Cerebellar nuclear complex (tissue), 1 donor: ENCODE data around the gene CYTH1.

Source experiments
- DNase-seq, 2 experiments: peaks; one replicate each; lab custom pipeline; 2025; lab: John Stamatoyannopoulos, UW

Gene CYTH1

DNA sequence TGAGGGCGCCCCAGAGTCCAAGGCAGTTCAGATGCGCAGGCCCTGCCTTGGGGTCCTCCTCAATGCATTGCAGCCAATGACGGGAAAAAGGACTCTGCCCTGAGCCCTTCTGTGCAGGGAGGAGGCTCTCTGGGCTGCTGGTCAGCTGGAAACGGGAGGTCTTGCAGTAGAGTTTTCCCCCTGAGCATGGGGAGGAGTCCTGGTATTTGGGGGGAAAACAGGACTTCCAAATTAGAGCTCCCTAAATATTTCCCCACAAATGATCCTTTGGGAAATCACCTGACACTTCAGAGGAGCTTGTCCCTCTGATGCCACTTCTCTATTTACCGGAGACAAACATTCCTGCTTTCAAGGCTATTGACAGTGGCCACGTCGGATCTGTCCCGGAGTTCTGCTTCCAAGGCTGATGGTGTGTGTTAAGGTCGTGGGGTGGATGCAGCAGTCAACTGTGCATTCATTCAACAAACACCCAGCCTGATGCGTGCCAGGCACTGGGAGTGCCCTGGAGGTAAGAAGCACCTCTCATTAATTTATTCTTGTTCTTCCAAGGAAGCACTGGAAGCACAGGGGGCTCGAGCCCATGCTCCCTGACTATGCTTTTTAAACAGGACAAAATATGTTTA, 131.9 kb downstream of the CYTH1 start:
- DNase-seq = no peak

DNA sequence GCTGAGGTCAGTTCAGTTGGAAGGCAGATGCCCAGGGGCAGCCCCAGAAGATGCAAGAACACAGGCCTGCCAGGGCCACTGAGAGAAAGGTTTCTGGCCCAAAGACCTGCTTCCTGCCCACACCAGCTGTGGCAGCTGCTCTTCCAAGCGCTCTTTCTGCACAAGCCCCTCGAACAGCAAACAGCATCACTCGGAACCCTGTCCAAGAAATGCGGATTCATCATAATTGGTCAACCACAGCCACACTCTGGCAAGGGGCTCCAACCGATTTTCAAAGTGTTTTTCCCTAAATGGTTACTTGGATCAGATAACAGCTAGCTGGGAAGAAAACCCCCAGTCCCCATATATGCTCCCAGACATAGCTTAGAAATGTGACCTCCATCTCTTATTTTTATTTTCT, 133.8 kb downstream of the CYTH1 start:
- no peak for DNase-seq

DNA sequence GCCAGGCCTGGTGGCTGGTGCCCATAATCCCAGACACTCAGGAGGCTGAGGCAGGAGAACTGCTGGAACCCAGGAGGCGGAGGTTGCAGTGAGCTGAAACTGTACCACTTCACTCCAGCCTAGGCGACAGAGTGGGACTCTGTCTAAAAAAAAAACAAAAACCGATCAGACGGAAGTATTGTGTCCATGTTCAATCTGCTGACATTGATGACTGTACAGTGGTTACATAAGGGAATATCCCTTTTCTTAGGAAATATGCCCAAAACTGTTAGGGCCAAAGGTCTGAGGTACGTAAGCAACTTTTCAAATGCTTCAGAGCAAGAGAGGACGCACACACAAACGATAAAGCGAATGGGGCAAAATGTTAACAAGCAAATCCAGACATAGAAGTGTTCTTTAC, 135.0 kb downstream of the CYTH1 start:
- DNase-seq = no peak

DNA sequence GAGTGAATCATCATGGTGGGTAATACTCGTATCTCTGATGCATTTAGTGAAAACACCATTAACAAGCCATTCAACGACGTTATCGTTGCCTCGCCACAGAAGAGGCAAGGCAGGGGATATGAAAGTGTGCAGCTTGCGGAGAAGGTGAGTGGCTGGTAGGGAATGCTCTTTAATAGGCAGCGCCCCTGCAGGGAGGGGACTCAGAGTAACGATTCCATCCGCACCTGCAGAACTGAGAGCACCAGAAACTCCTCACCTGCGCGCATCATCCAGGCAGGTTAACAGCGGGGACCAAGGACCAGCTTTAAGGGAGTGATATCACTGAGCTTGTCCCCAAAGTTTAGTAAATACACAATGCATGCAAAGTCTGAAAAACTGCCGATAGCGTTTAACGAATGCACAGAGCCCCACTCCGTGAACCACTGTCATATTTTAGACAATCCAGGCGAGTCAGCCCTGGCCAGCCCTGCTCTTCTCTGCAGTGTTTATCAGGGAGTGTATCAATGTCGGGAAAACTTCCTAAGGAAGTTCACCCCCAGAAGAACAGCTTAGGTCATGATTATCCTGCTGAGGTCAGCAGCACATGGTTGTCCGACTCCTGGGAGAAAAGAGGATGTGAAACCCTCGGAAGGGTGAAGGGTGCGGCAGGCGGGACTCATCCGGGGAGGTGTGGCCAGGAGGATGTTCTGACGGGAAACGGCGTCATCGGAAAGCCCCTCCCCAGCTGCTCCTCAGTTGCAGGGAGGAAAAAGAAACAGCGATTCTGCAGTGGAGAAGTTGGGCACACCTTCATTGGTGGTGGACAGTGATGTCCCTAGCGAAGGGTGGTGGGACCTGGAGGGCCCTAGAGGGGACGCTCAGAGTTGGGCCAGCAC, 136.4 kb downstream of the CYTH1 start:
- no peak for DNase-seq

DNA sequence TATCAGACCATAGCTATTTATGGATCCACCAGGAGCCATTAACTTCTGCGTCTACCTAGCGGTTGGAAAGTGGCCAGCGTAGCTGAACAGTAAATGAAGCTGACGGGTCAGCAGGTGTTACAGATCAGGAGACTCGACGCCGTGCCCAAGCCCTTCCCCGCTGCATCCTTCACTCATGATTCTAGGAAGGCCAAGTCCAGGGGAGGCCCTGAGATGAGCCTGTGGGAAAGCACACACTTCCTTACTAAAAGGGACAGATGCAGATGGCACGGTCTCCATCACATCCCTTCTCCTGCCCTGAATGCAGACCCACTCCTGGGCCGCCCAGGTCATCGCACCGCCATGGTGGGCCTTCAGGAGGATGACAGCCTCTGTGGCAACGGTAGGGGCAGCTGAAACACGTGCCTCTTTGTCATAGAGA, 137.1 kb downstream of the CYTH1 start:
- DNase-seq = no peak

DNA sequence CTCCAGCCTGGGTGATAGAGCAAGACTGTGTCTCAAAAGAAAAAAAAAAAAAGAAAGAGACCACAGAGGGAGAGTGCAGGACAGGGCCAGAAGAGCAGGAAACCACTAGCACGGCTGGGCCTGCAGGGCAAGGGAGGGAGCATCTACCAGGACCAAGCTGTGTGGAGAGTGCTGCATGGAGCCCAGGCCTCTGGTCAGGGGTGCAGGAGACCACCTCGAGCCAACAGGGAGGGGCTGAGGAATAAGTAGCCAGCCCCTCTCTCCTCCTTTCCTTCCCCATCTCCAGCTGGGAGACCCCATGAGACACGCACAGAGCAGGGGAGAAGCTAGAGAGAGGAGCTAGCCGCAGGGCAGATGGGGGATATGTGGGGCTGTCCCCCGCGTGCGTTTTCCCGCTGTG, 137.8 kb downstream of the CYTH1 start:
- DNase-seq = no peak

DNA sequence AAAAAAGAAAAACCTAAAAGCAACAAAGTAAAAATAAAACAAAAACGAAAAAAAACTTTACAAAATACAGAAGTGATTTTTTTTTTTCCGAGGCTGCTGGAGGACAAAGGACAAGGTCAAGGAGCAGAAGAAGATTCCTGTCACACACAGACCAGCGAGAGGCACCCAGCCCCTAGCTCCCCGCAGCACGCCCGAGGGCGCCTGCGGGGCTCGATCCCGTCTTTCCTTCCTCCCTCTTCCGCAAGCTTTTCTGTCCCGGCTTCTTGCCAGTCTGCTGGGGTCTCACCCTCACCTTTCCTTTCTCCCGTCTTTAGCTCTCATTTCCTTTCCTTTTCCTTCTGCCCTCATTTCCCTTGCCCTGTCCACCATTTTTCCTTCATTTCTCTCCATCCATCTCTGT, 138.7 kb downstream of the CYTH1 start:
- DNase-seq = no peak

DNA sequence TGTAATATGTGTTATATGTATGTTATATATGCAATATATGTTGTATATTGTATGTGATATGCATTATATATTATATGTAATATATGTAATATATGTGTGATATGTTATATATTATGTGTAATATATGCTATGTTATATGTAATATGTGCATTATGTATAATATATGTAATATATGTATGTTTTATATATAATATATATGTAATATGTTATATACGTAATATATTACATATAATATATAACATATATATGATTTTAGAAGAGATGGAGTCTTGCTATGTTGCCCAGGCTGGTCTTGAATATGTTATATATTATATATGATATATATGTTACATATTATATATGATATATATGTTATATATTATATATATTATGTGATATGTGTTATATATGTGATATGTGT, 139.4 kb downstream of the CYTH1 start:
- DNase-seq = no peak

DNA sequence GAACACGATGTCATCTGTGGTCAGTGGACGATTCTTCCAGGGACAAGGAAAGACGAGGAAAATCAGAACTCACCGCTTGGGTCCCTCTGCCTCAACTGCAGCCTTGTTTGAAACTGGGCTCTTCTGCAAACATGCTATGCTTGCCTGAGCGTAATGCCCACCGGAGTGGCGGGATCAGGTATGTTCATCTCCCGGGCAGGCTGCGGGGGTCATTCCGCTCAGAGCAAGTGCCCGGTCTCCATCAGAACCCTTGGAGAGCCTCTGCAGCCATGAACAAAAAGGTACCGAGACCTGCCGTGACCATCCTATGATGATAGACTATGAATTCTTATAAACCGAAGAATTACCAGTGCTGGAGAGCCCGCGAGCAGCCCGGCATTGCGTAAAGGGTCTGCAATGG, 140.4 kb downstream of the CYTH1 start:
- no peak for DNase-seq

DNA sequence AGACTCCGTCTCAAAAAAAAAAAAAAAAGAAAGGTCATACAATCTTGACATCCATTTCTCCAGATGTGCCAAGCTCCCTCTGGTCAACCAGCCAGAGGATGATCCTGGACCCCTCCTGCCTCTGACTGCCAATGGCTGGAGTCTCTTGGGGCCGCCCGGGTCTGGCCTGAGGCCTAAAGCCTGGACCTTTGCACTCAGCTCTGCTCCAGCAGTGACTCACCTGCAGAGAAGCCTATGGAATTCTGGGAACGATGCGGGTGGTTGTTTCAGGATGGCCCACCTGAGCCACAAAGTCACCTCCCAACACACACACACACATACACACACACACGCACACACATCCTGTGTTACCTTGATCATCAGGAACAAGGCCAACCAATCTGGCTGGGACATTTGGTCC, 140.8 kb downstream of the CYTH1 start:
- no peak for DNase-seq

DNA sequence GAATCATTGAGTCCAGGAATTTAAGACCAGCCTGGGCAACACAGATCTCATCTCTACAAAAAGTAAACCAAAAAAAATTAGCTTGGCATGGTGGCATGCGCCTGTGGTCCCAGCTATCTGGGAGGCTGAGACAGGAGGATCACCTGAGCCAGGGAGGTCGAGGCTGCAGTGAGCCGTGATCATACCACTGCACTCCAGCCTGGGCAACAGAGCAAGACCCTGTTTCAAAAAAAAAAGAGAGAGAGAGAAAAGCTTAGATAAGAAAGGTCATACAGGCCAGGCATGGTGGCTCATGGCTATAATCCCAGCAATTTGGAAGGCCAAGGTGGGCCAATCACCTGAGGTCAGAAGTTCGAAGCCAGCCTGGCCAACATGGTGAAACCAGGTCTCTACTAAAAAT, 141.4 kb downstream of the CYTH1 start:
- DNase-seq = no peak

DNA sequence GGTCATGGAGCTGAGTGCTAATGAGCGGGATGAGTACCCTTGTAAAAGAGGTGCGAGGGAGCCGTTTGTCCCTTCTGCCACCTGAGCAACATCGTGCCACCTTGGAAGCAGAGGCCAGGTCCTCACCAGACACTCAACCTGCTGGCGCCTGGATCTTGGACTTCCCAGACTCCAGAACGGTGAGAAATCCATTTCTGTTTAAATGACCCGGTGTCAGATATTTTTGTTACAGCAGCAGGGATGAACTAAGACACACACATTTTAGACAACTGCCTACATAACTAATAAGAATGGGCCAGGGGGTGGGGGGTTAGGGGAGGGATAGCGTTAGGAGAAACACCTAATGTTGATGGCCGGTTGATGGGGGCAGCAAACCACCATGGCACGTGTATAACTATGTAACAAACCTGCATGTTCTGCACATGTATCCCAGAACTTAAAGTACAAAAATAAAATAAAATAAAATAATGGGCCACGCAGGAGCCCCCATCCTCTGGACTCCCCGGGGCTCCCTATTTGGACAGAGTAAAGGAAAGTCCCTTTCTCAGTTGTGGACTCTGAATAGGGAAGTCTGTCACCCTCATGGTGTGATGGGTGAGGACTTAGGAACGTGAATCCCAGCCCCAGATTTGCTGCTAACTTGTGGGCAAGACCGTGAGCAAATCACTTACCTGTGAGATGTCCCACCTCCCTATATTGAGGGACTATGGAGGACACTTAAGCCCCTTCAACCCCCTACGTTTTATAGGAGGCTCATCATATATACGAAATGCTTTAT, 144.2 kb downstream of the CYTH1 start:
- DNase-seq = no peak

DNA sequence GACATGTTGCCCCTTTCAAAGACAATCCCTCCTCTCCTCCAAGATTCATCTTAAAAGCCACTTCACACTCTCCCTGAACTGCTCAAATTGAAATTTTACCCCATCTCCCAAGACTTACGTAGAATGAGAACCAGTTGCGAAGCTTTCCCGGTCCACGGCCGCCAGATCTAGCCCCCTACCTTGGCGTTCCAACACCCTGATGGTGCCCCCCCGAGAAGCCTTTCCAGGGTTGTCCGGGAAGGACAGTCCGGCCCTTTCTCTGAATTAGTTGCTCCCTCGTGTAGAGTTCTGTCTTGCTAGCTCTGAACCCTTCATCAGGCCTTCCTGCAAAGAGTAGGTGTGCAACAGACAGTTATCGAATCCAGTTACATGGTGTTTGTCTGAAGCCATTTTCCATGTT, 144.9 kb downstream of the CYTH1 start:
- no peak for DNase-seq

DNA sequence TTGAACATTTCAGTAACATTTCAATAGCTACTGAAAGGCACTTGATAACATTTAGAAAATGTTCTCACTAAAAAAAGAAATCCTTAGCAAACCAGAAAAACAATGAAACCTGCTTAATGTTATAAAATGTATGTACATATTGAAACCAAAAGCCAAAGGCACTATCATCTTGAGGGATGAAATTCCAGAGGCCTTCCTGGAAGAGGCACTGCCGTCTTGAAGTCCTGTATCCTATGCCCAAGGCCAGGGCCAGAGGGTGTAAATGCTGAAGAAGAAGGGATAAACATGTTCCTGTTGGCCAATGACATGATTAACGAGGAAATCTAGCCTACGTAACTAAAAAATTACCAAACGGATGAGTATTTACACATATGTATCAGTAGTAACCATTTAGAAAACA, 147.9 kb downstream of the CYTH1 start:
- no peak for DNase-seq

DNA sequence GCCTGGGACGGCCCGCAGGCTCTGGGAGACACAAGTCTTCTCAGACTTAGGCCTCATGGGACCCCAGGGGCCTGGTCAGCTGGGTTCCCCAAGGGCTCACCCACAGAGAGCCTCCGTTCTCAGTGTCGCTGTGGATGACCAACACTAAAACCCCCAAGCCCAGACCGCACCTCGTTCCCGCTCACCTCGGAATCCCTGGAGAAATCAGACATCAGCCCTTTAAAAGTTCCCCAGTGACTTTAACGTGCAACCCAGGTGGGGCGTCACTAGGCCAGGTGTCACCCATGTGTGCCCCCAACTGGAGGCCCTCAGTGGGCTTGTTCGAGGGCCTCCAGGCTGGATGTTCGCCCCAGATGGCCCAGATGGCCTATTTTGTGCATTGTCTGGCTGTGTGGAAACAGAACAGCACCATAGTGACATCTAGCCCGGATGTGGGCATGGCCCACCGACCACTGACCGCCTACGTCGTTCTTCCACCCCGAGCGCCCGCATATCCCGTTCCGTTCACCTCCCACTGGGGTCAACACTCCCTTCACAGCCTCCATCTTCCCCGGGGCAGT, 152.6 kb downstream of the CYTH1 start:
- DNase-seq = no peak

DNA sequence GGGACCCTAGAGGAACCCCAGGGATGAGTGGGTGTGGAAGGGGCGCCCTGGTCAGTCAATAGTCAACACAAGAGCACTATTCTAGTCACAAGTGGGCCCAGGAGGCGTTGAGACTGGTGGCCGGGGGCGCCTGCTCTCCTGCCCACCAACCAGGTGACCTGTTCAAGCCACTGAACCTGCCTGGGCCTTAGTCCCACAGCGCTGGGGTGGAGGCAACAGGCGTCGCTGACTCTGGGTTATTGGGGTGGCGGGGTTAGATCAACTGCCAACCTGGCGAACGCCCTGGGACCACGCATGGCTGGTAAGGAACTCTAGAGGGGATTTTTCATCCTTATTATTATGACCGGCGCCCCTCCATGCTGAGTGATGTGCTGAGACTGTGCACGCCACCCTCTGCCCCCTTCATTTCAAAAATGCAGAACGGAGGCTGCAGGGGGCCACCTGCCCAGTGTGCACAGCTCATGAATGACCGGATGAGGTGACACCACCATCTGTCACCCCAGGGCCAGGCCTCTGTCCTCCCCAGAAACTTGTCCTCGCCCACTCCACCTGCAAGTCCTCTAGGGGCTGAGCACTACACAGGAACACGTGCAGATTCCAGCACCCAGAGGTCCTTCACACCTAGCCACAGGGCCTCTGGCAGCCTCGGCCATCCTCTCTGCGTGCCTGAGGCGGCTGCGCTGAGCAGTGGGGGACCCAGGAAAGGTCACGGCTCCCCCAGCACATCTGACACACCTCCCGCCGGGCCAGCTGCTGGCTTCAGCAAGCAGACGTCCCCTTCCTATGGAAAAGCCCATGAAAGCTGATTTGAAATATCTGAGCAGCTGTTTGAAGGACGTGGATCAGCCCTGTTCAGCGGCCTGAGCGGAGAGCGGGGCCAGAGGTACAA, 153.3 kb downstream of the CYTH1 start:
- no peak for DNase-seq

DNA sequence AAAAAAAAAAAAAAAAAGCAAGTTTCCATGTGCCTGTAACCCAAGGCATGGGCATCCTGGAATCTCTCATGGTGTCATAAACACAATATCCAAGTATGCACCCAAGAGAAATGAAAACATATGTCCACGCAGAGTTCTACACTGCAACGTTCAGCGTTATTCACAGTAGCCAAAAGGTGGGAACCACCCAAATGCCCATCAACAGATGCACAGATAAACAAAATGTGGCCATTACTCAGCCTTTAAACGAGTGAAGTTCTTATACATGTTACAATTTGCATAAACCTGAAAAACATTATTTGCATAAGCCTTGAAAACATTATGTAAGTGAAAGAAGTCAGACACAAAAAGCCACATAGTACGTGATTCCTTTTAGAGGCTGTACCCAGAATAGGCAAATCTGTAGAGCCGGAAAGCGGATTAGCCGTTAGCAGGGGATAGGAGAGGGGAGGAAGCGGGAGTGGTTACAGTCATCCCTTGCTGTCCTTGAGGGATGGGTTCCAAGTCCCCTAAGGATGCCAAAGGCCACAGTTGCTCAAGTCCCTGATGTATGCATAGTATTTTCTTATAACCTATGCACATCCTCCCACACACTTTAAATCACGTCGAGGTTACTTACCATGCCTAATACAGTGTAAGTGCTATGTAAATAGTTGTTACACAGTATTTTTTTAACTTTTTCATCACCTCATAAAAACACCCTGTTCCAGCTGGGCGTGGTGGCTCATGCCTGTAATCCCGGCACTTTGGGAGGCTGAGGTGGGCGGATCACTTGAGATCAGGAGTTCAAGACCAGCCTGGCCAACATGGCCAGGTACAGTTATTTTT, 157.5 kb downstream of the CYTH1 start:
- DNase-seq = no peak
